HG02571 (cell line): ENCODE results near the gene FEZF2.

ENCODE experiments used
- ATAC-seq: cut with Tn5 transposase; IDR thresholded peaks from one replicate; pipeline ENCODE4 v1.9.1; 2021; ENCODE audit warnings: mild to moderate bottlenecking, moderate library complexity; ENCODE audit not compliant: unreplicated experiment

FEZF2 gene

DNA sequence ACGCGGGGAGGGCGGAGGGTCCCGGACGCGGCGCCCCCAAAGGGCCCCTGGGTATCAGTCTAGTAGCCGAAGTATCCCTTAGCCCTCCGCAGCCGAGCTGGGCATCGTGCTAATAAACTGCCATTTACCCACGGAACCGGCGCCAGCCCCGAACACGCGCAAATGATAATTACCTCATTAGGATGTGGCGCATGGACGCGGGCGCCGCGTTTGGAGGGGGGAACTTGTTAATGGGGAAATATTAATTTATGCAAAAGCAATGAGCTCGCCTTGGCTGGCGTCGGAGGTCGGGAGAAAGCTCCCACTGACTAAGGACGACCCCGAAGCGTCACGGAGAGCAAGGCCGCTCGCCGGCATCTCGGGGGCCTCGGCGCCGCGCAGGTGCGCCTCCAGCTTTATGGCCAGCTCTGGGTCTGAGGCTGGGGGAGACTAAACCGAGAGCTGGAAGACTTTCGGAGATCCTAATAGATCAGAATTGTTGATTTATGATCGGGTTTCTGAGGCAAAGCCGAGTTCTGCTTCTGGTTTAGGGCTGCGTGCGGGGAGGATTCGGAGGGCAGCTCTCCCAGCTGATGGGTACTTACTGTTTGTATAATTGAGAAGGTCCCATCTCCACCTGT, 474 bp upstream of the FEZF2 start:
- no peak for ATAC-seq

- no peak for ATAC-seq
Observed at GRCh38 chr3:62372621-62373041, 719 bp downstream of the FEZF2 start.

DNA sequence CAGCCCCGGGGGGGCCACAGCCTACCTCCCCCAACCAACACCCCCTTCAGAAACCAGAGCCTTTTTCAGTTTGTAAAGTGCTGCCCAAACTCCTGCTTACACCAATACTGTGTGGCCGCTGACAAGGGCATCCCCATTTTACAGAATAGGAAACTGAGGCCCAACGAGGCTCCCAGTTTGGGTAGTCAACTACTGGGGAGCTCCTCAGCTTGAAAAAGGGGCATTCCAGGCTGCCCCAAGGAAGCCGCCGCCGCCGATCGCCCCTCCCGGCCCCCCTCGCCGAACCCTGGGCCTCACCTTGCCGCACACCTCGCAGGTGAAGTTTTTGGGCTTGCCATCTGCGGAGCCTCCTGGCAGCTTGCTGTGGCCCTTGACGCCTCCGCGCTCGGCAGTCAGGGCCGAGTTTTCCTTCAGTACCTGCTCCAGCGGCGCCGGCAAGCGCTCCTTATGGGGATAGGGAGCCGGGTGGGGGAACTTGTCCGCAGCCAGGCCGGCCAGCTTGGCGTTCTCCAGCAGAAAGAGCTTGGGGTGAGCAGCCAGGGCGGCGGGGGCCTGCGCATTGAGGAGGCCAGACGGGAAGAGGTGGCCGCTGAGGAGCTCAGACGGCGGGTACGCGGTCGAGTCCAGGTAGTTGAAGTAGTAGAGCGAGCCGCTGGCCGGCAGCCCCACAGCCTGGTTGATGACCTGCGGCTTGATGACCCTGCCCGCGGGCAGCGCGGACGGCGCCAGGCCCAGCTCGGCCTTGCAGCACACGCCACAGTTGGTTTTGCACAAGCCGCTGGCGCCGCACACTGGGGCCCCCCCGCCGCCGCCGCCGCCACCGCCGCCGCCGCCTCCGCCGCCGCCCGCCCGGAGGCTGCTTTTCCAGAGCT, 1.4 kb downstream of the FEZF2 start:
- ATAC-seq = no peak

- no peak for ATAC-seq
Observed at GRCh38 chr3:62370858-62371719, 2.3 kb downstream of the FEZF2 start.

- ATAC-seq = no peak
Observed at GRCh38 chr3:62370112-62370857, 3.1 kb downstream of the FEZF2 start.

DNA sequence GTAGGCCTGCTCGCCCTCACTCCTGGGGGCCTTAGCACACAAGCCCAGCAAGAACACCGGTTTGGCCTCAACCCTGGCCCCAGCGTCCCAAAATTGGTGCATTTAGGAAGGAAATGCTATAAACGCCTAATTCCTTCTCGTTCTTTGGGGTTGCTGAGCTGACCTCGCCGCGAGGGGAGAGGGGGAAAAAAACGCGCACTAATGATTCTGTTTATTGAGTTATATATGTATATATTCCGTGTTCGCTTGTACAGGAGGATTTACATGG, 3.9 kb downstream of the FEZF2 start:
- no peak for ATAC-seq

- ATAC-seq = no peak
Observed at GRCh38 chr3:62368705-62369475, 4.5 kb downstream of the FEZF2 start.

- no peak for ATAC-seq
Observed at GRCh38 chr3:62368290-62368704, 5.1 kb downstream of the FEZF2 start.

GRCh38 chr3:62367763-62368195, 5.6 kb downstream of the FEZF2 start:
- no peak for ATAC-seq

DNA sequence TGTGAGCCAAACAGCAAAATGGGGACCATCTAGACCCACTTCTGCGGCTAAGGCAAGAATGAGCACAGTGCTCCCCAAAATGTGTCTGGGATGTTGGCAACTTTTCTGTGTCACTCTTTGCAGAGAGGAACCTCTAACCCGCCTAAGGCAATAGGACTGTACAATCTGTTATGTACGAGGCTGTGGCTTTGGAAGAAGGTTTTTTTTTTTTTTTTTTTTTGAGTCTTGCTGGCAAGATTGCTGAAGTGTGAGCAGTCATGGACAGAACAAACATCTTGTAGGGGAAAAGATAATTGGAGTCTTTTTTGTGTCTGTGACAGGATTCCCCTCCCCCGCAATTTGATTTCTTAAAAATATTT, 7.2 kb downstream of the FEZF2 start:
- no peak for ATAC-seq

DNA sequence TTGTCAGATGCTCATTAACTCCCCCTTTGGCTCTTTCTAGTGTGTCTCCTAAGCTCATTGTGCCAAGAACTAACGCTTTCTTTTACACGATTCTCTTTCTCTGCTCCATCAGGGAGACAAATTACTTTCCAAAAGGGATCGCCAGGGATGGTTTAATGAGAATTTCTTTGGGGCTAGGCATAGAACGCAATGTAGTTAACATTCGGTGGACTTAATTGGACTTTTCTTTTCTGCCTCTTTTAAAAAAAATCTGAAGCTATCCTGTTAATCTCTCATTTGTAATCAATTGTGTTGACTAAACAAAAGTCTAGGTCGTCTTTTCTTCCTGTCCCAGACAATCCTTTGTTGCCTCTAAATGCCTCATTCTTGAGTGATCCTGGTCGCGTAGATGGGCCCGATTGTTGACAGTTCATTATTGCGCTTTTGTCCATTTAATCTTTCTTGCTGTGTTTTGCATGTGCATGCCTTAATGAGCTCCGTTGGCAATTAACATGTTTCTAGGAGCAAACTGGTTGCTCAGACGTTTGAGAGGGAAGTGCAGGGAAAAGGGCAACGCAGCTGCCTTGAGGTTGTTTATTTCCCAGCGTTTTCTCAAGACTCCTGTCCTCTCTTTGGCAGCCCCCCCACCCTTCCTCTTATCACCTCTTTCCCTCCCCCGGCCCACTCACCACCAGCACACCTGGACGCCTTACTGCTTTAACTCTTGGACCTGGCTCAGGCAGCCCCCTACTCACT, 7.8 kb downstream of the FEZF2 start:
- ATAC-seq = no peak

DNA sequence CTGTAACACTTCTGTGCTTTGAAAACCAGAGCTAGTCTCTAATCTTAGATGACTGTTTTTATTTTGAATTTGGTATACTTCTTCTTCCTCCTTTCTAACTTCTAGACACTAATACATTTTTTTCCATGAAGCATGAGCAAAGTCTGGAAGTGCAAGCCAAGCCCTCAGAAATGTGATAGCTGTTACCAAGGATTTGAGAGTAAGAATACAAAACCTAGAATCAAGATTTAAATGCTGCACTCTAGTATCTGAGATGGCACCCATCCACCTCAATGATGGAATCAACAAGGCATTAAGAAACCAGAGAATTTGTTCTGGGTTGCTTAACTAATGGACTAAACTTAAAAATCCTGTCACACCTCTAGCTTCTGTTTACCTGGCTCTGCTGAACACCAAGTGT, 9.2 kb downstream of the FEZF2 start:
- no peak for ATAC-seq

GRCh38 chr3:62363275-62363674, 10.1 kb downstream of the FEZF2 start:
- ATAC-seq = no peak

- ATAC-seq = no peak
Observed at GRCh38 chr3:62361824-62362223, 11.5 kb downstream of the FEZF2 start.

- no peak for ATAC-seq
Observed at GRCh38 chr3:62361261-62361660, 12.1 kb downstream of the FEZF2 start.

DNA sequence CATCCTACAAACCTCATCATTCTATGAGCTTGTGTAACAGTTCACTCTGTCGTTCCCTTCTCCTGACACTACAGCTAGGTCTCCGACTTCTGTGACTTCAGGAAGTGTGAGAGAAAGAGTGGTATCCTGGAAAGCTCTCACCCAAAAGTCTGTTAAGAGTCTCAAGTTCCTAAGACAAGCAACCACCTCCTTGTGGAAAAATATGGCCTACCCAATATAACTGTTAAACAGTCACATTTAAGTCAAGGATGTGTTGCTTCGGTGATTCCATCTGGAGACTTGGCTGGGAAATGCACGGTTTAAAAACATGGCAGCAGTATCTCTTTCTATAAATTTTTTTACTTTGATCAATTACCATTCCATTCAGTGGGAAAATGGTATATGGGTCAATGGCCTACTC, 13.8 kb downstream of the FEZF2 start:
- ATAC-seq = no peak

DNA sequence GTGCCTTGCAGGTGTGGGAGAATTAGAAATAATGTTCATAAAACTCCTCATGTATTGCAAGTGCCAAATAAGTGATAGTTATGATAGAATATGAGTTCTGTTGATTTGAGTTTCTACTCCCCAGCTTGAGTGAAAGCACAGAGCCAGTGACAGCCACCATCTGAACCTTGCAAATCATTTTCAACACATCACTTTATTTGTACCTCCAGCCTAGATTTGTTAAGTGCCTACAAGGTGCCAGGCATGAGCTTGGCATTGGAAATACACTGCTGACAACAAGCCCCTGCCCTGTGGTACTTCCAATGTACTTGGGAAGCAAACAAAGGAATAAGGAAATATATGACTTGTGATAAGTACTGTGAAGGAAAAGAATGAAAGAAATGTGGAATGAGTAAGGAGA, 17.0 kb downstream of the FEZF2 start:
- ATAC-seq = no peak

DNA sequence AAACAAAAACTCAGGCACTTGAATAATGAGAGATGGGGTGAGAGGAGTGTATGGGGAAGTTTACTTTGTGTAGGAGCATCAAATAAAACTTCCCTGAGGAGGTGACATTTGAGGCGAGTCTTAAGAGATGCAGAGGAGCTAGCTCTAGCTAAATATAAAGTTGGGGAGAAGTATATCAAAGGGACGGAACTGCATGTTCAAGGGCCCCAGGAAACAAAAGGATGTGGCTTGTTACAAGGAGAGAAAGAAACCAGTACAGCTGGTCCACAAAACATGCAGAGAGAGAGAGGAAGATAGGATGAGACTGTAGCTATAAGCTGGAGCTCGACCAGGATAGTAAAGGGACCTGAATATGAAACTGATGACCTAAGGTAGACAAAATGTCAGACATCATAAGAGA, 17.6 kb downstream of the FEZF2 start:
- ATAC-seq = no peak

GRCh38 chr3:62343755-62344154, 29.6 kb downstream of the FEZF2 start:
- no peak for ATAC-seq

DNA sequence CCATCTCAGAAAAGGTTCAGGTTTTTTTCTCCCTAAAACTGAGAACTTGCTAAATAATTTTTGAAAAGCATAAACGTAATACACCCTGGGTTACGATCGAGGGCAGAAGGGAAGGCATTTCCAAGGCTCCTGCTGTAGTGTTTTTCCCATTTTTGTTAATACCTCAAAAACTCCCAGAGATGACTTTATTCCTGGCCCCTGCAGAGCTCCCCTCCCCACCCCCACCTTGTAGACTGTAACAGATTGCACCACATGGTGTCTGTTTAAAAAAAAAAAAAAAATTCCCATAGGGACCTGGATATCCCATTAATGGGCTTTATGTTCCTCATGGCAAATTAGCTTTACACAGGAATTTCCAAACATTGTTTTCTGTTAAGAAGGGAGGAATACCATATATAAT, 38.2 kb downstream of the FEZF2 start:
- ATAC-seq = no peak
